Stimulated activated CD8-positive, alpha-beta memory T cell treated with anti-CD3 and anti-CD28 coated beads, Interleukin-4, amount 100 ng/mL, for 24 hours (primary cell): ENCODE results near the gene STK24.

Source experiments
- DNase-seq: peaks from one replicate; pipeline ENCODE4 v3.0.0-alpha.2; 2020; ENCODE audit warnings: low read depth

STK24 gene

GRCh38 chr13:98473135-98473787, 103.6 kb downstream of the STK24 start:
- DNase-seq: no peak

- DNase-seq: no peak
Measured at GRCh38 chr13:98471934-98472333, 105.0 kb downstream of the STK24 start.

- DNase-seq: no peak
Measured at GRCh38 chr13:98470920-98471319, 106.0 kb downstream of the STK24 start.

GRCh38 chr13:98468929-98469328, 108.0 kb downstream of the STK24 start:
- no peak for DNase-seq

- DNase-seq: no peak
Measured at GRCh38 chr13:98468361-98468760, 108.5 kb downstream of the STK24 start.

- DNase-seq: no peak
Measured at GRCh38 chr13:98467263-98467985, 109.5 kb downstream of the STK24 start.

GRCh38 chr13:98466634-98467236, 110.2 kb downstream of the STK24 start:
- DNase-seq: no peak

- no peak for DNase-seq
Measured at GRCh38 chr13:98462946-98463345, 114.0 kb downstream of the STK24 start.

- DNase-seq: no peak
Measured at GRCh38 chr13:98462241-98462882, 114.5 kb downstream of the STK24 start.

GRCh38 chr13:98461486-98462240, 115.2 kb downstream of the STK24 start:
- no peak for DNase-seq

- no peak for DNase-seq
Measured at GRCh38 chr13:98460516-98460915, 116.4 kb downstream of the STK24 start.

- DNase-seq: no peak
Measured at GRCh38 chr13:98459721-98460370, 117.1 kb downstream of the STK24 start.

- no peak for DNase-seq
Measured at GRCh38 chr13:98459171-98459681, 117.7 kb downstream of the STK24 start.

- DNase-seq: no peak
Measured at GRCh38 chr13:98458431-98458830, 118.5 kb downstream of the STK24 start.

- no peak for DNase-seq
Measured at GRCh38 chr13:98457053-98457452, 119.9 kb downstream of the STK24 start.

GRCh38 chr13:98456413-98456845, 120.5 kb downstream of the STK24 start:
- DNase-seq: no peak

GRCh38 chr13:98454389-98454881, 122.5 kb downstream of the STK24 start:
- no peak for DNase-seq

- no peak for DNase-seq
Measured at GRCh38 chr13:98452851-98453843, 123.8 kb downstream of the STK24 start.

GRCh38 chr13:98451676-98452470, 125.0 kb downstream of the STK24 start:
- no peak for DNase-seq
